Right ventricle myocardium inferior (tissue), 1 donor: Measurements from ENCODE around the gene RAD51B. TPM values are rescaled to one million over a fixed set of nuclear protein-coding genes. Genes with fewer than 3 reads are reported as not detected.
"Not testable (repeated sequence)": the region's sequence is repeated elsewhere in the genome, so short reads cannot be mapped to it uniquely, and the experiment has no call there.

Experiments used
- ATAC-seq: fragments of 200-7000 bp; cut with Tn5 transposase; one replicate; pipeline ENCODE4 v1.9.1; 2020; ENCODE audit warnings: mild to moderate bottlenecking, moderate library complexity
- DNase-seq: peaks from one replicate; pipeline ENCODE4 v3.0.0; 2021; ENCODE audit errors: missing footprints
- intact Hi-C: fragments of 100-400 bp; cut with DNase I; formaldehyde crosslinking; loops from one replicate; pipeline ENCODE4 v1.11.0; 2022
- total RNA-seq: library from RNA; stranded (reverse); fragmentation: NEBNext Ultra II Directional; extraction: Animal tissue kit (Norgen Biotek cat#: 25700); gene quantifications from one replicate; pipeline ENCODE4 v1.2.1, GENCODE V29; 2021
- donor health status: DM: no; HTN: yes; CAD: no; lungs with severe emphysema.

The RAD51B gene
- total RNA-seq, 1 donor from 2014 or later, result 4.1 TPM

DNA sequence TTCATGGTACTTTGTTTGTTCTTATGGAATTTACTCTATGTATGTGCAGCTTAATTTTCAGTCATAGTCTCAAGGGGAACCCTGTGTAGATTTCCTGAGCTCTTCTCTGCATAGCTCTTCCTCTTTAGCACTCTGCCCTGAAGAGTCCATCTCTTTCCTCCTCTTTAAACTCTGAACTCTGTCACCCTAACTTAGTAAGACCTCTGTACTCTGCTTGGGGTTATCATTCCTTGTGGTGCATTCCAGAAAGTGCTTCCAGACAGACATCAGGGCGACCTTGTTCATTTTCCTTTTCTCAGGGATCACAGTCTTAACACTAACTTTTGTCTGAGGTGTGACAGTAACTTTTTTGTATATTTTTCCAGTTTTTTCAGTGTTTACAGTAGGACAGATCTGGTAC lies 179.3 kb downstream of the RAD51B start:
- intact Hi-C loops, result no loop called here
- DNase-seq (no peak), ATAC-seq (no peak)

GRCh38 chr14:67999290-67999689 lies 179.7 kb downstream of the RAD51B start:
- no peak for DNase-seq
- no peak for ATAC-seq
- intact Hi-C loops, result no loop called here

DNA sequence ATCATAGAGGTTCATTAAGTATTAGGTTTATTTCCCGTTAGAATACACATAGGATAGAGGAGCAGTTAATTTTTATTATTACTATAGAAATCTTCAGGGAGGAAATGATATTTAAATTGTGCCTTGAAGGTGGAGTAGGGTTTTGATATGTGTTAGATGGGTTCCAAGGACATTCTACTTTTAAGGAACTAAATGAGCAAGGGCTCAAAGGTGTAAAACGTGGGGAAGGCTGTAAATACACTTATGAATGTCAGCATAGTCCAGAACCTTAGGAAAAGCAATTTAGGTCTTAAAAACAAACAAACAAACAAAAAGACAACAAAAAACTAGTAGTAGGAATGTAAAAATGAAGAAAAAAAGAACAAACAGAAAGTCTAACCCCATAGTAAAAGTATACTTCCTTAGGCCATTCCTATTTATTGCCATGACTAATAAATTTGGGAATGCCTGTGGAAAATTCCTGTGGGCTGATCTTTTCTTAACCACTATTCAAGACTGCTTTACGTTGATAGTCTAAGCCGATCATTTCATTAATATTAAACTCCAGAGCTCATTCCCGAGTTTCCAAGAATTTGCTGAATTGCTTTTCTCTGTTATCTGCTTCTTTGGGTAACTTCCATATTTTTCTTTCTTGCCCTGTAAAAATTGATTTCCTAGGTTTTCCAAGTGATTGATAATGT lies 180.3 kb downstream of the RAD51B start:
- DNase-seq, result no peak
- ATAC-seq, result no peak
- intact Hi-C loops, result no loop called here

DNA sequence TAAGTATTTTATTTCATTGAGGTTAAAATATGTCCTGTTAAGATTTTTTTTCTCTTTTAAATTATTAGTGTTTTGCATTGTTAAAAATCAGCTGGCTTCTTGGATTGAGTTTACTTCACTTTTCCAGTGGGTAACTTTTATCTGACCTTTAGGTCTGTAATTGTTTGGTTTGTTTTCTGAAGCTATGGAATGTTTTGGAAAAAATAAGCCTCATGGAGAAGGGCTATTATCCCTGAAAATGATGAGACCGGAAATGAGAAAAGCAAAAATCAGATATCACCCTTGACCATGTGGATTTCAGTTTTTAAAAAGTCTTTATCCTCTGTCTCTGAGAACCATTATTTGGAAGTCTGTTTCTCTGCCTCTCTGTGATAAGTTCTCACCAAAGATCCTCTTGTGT lies 180.9 kb downstream of the RAD51B start:
- ATAC-seq (no peak), DNase-seq (no peak)
- intact Hi-C loops, result no loop called here

GRCh38 chr14:68008491-68008890 lies 188.9 kb downstream of the RAD51B start:
- no peak for DNase-seq
- intact Hi-C loops, result no loop called here
- ATAC-seq, result no peak

GRCh38 chr14:68011406-68012028 lies 191.9 kb downstream of the RAD51B start:
- intact Hi-C loops, result no loop called here
- DNase-seq, result no peak
- ATAC-seq, result no peak

GRCh38 chr14:68012871-68013270 lies 193.3 kb downstream of the RAD51B start:
- no peak for ATAC-seq

GRCh38 chr14:68013326-68013725 lies 193.7 kb downstream of the RAD51B start:
- ATAC-seq (no peak), DNase-seq (no peak)
- intact Hi-C loops, result no loop called here

More at GRCh38 chr14:68012871-68013270, 193.3 kb downstream of the RAD51B start:
- intact Hi-C loops, result no loop called here
- DNase-seq, result no peak

DNA sequence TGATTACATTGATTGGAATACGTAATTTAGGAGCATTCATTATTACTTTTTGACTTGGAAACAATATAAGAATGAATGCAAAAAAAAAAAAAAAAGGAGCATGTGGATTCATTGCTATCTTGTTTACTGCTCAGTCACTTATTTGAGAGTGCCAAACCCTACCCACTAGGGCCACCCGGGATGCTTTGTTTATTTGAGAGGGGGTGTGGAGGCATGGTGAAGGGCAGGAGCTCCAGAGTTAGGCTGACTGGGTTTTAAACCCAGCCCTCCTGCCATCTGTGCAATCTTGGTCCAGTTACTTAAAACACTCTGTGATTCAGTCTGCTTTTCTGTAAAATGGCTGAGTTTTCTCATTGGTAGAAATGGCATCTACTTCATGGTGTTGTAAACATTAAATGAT lies 195.2 kb downstream of the RAD51B start:
- ATAC-seq, result no peak
- intact Hi-C loops, result no loop called here
- no peak for DNase-seq

DNA sequence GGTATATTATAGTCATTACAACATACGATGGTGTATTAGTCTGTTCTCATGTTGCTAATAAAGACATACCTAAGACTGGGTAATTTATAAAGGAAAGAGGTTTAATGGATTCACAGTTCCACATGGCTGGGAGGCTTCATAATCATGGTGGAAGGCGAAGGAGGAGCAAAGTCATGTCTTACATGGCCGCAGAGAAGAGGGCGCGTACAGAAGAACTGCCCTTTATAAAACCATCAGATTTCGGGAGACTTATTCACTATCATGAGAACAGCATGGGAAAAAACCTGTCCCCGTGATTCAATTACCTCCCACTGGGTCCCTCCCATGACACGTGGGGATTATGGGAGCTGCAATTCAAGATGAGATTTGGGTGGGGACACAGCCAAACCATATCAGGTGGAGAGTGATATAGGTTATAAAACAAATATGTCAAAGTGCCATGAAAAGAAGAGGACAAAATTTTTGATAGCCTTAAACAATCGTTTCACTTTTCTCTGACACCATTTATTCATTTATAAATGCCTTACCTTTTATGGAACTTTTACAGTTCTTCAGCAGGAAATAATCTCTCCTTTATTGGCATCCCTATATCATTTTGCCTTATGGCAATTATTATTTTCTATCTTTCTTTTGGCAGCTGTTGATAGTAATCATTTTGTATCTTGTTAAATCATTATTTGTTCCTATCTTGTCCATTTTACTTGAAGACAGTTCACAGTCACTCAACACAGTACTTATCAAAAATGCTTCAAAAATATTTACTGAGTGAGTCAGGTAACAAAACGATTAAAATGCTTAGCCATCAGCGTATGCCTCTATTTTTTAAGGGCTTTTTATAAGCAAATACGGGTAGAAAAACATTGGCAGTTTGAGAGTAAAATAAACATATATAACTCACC lies 196.0 kb downstream of the RAD51B start:
- intact Hi-C loops, result no loop called here
- ATAC-seq (no peak), DNase-seq (no peak)

GRCh38 chr14:68016255-68016914 lies 196.8 kb downstream of the RAD51B start:
- DNase-seq (no peak), ATAC-seq (no peak)
- intact Hi-C loops, result no loop called here

GRCh38 chr14:68018598-68018997 lies 199.0 kb downstream of the RAD51B start:
- intact Hi-C loops, result no loop called here
- DNase-seq (no peak), ATAC-seq (no peak)

DNA sequence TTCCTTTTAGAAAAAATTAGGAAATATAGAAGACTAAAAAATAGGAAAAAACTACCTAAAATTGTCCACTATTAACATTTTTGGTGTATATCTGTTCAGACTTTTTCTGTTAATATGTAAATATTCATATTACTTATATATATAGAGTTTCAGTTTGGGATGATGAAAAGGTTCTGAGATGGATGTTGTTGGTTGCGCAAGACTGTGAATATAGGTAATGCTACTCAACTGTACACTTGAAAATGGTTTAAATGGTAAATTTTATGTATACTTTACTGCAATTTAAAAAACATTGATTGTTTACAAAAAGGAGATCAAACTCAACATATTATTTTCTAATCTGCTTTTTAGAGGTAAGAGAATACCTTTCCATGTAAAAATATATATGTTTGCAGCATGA lies 200.9 kb downstream of the RAD51B start:
- DNase-seq, result no peak
- ATAC-seq, result no peak
- intact Hi-C loops, result no loop called here

GRCh38 chr14:68020999-68021663 lies 201.6 kb downstream of the RAD51B start:
- intact Hi-C loops, result no loop called here
- no peak for DNase-seq
- no peak for ATAC-seq

DNA sequence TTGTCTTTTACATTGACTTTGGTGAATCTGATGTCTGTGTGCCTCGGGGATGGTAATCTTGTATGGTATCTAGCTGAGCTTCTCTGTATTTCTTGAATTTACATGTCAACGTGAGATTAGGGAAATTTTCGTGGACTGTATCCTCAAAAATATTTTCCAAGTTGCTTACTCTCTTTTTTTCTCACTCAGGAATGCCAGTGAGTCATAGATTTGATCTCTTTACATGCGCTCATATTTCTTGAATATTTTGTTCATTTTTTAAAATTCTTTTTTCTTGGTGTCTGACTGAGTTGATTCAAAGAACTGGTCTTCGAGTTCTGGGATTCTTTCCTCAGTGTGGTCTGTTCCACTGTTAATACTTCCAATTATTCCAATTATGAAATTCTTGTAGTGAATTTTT lies 207.7 kb downstream of the RAD51B start:
- intact Hi-C loops, result no loop called here
- no peak for DNase-seq
- no peak for ATAC-seq

DNA sequence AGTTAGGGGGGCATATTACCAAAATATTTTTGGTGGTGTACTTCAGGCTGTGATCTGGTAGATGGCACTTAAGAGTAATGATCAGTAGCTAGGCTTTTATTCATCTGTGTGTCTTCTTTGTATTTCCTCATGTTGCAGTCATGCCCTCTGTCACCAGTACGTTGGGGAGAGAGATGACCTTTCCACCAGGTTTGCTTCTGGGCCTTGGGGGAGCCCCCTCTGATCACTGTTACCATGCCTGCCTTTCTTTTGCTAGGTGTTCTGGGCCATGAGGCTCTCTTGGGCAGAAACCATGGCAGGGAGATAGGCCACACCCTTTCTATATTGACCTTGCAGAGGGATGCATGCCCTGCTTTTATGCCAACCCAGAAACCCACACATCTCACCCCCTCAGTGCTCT lies 208.5 kb downstream of the RAD51B start:
- ATAC-seq (no peak), DNase-seq (no peak)
- intact Hi-C loops, result no loop called here

DNA sequence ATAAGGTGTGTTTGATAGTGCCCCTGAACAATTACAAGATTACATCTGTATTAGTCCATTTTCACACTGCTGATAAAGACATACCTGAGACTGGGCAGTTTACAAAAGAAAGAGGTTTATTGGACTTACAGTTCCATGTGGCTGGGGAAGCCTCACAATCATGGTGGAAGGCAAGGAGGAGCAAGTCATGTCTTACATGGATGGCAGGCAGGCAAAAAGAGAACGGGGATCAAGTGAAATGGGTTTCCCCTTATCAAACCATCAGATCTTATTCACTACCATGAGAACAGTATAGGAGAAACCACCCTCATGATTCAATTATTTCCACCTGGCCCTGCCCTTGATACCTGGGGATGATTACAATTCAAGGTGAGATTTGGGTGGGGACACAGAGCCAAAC lies 211.4 kb downstream of the RAD51B start:
- intact Hi-C loops, ATAC-seq, DNase-seq: not testable (repeated sequence)

GRCh38 chr14:68032154-68032553 lies 212.6 kb downstream of the RAD51B start:
- ATAC-seq, result no peak
- intact Hi-C loops, result no loop called here
- DNase-seq, result no peak
